HG02588 (cell line): ENCODE measurements around the gene TMTC1.

Source experiments
- ATAC-seq: cut with Tn5 transposase; IDR thresholded peaks from one replicate; pipeline ENCODE4 v1.9.1; 2021; ENCODE audit warnings: mild to moderate bottlenecking, moderate library complexity; ENCODE audit not compliant: unreplicated experiment

Gene TMTC1

DNA sequence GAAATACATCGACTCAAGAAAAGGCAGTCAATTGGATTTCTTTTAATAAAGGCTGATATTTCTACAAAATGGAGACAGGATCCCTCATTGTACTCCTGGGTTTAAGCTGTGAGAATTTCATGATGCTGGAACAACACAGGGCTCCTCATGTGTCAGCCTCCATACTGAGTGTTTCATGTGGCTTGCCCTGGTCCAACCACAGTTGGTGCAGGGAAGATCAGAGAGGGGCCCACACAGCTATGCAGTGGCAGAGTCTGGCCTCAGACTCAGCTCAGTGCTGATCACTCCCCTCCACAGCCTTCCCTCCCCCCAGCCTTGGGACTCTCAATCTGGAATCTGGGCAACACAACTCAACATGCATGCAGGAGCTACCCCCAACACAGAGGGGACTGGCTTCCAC lies 163.7 kb downstream of the TMTC1 start:
- ATAC-seq: no peak

DNA sequence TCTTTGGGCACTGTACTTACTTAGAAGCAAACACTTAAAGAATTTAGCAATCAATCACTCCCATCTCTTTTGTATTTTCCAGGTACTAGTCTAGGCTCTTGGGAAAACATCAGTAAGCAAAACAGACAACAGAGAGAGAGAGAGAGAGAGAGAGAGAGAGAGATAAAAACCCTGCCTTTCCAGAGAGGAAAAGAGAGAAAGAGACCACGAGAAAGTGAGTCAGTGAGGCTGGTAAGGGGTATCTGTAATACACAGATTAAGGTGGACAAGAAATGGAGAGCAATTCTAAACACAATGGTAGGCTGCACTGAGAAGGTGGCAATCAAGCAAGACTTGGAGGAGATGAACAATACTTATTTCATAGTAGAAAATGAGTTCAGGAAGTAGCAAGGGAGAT lies 166.3 kb downstream of the TMTC1 start:
- no peak for ATAC-seq

DNA sequence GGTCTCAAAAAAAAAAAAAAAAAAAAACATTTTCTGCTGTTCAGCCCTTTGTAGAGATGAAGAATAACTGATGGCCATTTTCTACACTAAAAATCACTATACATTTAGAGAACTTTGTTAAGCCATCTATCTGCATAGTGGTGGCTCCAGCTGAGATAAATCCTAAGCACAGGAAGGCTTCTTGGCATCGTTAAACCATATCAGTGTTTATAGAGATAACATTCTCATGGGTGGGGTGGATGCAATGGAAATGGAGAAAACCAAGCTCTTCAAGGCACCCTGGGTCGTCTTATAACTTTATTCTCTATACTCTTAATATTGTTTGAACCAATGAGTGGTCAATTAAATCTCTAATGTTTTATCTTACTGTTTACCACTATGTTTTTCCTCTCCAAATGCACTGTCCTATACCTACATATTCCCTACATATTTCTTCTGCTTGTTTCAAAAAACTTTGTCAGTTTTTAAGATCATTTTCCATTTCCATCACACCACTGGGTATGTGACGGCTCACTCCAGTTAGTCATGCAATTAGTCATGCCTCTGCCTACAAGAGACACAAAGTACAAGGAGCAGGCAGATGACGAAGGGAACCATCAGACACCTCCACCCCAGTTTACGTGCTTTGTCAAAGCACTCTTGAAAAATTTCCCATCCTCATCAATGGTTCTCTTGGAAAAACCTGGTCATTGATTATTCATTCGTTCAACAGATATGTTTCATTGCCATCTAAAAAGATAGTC lies 166.9 kb downstream of the TMTC1 start:
- no peak for ATAC-seq

DNA sequence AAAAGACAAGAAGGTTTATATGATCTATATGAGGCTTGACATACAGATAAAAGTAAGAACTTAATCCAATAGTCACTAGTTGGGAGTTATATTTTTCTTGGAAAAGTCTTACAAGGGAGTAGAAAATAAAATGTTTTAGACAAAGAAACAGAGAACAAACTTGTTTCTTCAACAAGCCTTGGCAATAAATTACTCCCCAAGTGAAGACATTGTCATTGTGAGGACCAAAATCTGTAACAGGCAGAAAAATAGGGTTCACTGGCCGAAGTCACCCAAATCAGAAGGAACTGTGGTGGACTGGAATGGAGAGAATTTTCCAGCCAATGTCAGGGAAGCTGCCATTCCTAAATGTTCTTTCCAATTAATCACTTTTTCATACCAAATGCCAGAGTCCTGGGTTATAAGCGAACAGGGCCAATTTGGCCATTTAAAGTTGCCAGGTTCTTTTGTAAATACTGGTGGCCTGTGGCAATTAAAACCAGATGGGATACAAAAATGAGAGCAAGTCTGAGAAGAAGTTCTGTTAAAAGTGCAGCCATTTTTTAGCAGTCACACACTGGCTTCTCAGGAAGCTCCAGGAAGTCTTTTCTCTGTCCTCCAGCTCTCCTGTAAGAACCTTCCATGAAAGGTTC lies 168.9 kb downstream of the TMTC1 start:
- ATAC-seq: no peak

DNA sequence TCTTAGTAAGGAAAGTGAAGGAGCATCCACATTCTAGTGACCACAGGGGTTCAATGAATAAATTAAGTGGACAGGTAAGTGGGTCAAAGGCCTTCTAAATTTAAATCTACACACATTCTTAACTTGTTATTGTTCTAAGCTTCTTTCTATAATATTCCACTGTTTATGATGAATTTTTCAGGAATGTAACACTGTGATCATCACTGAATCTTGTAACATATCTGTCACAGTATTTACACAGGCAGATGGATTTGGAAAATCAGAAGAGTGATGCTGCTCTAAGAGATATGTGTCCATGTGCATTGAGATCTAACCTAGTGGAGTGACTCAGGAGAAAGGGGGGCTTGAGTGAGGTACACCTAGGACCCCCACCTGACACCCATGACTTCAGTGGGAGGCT lies 170.8 kb downstream of the TMTC1 start:
- ATAC-seq: no peak

DNA sequence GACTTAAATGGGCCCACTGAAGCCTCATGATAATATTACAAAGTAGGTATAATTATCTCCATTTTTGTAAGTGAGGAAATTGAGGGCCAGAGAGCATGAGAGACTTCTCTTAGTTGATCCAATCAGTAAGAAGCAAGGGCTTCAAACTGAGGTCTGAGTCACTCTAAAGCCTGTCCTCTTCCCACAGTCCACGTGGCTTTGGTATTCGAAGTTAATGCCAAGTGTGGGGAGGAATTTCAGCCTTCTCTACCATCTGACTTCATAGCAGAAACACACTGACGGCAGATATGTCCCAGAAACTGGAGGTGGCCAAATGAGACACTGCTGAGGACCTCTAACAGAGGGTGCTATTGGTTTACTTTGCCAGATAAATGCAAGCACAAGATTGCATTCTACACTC lies 171.8 kb downstream of the TMTC1 start:
- no peak for ATAC-seq

DNA sequence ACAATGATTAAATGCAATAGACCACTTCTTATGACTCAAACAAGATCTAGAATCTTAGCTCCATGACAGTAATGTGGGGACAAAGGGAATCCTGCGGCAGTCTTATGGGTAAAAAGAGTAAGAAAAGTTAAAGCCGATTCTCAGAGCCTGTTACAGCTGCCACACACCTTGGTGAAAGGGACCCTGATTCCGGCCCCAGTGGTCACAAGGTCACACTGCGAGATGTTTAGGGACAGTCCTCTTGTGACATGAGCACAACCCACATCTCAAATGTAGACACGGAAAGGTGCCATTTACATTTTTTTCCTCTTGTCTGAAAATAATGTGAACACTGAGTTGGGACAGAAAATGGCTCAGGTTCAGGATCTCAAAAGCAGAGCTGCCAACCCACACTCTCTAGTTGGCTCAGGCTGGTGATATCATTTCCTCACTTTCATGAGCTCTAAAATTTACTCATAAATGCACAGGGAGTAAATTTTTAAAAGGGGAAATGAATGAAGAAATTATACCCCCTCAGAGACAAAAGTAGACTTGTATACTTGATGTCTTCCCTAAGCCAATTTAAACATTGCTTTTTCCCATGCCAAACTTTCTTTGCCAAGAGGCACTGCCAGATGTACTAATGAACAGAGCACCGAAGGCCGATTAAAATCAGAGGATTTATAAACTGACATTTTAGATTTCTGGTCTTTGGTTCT lies 173.1 kb downstream of the TMTC1 start:
- no peak for ATAC-seq

DNA sequence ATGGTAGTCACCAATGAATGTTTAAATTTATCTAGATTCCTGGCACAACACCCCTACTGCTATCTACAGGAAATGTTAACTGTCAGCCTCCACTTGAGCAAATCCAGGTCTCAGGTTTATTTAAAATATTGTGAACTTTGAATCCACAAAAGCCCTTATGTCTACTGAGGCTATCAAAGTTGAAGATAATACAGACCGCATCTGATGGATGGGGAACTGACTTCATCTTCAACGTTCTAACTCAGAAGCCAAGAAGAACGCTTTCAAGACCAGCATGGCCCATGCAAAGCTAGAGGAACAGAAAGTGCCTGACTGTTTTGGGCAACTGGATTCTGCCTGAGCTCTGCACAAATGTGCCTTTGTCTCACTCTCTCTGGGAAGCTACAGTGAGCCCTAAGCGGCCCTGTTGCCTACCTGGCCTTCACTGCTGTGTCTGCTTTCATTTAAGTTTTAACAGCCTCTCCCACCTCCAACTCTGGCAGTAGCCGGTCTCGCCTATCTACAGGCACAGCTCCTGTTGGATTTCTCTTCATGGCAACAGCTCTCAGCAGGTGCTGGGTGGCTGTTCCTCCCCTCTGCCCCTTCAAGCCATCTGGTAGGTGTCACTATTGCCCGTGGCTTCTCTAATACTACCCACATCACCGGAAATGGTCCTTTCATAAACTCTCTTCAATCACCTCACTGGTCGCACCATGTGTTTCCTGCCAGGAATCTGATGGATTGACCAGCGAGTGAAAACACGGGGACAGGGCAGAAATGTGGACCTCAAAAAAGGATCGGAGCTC lies 174.1 kb downstream of the TMTC1 start:
- no peak for ATAC-seq

DNA sequence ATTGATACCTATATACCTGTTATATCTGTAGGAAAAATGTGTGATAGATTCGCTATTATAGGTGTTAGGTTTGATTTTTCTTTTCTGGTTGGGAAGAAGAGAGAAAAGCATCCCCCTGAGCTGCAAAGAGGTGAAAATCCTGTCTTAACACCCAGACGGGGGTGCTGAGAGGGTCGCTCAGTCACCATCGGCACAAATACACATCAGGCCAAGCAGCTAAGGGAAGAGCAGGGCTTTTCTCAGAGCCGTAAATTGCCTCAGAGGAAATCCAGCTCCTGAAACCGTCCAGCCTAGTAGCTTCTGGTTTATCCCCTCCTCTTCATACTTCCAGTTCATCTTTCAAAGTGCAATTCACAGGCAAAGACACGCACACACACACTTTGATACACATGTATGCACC lies 175.2 kb downstream of the TMTC1 start:
- no peak for ATAC-seq

DNA sequence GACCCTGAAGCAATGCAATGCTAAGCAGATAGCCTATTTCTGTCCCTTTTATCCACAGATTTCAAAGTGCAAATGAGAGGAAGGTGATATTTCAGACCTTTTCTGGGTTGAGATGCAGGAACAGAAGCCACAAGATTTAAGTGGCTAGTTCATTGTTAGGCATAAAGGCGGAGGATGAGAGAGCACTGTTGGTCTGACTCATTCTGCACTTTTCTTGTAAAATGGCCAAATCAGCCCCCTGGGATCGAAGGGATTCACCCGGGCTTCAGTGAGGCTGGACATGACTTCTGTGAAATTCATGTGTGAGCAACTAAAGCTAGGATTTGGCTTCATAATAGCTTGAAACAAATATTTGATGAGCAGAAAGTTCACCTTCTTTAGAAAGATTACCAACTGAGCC lies 184.4 kb downstream of the TMTC1 start:
- ATAC-seq: no peak

DNA sequence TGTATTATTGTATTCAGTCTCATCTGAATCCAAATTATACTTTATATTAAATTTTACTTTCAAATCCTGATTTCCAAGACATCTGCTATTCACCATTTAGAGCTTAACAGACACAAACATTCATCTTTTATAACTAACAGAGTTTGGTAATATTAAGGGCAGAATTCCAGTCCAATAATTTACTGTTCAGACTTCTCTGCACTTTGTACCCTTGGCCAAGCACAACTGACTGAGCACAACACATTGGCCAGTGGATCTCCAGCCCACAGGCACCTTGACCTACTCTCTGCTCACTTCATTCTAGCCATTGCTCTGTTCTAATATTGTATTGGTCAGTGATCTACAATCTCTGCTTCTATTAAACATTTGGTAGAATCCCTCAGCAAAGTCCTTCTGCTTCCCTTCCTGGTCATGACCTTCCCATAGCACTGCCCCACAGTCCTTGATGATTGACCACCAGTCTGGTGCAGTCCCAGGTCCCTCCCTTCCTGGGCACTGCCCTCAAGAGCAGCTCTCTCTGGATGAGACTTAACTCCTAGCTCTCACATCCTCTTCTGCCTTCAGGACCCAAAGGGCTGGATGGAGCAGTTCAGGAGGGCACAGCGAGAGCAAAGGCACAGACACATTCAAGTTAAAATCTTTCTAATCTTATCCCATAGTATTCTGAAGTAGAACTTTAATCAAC lies 188.5 kb downstream of the TMTC1 start:
- no peak for ATAC-seq

DNA sequence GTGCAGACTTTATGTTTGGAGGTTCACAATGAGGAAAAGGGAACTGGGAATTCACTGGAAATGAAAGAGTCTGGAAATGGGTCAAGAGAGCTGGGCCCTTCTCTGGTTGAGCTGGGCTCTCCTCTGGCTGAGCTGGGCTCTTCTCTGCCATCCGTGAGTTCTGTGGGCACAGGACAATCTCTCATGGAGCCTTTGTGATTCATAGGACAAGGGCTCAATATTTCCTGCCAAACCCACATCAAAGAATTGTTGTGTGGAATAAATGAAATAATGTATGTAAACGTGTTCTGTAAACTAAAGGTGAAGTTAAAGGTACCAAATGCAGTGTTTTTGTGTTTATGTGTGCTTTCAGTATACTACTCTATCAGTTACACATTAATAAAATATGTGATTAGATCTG lies 190.7 kb downstream of the TMTC1 start:
- ATAC-seq: no peak

DNA sequence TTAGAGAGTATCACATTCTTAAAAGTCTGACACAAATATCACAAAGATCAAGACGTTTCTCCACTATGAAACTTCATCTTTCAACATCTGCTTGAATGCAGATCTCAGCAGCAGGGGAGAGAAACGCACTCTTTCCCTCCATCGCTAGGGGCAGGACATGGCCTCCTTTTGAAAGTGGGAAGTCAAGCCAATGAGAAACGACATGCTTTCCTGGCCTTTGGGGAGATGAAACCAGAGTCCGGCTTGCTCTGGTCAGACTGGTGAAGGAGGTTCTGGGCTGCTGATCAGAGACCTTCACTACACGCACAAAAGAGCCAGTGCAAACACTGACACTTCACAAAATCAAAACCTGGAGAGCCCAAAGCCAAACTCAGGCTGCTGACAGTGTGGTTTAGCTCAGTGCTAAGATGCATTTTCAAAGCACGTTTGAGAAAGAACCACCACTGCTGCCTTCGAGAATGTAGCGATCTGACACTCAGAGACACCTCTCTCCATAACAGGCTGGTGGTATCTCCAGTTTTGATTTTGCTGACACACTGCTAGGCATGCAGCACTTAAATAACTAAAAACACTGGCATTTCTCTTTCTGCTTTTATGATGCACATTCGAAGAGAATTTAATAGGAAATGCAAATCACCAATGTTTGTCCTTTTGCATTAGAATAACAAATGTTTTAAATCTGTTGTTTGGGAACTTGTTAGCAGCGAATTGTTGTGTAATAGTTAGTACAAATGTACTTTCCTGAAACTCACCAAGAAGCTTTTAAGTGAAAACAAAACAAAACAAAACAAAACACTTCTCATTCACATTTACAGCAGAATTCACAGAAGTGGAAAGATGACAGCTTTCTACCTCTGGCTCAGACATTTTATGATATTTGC lies 192.4 kb downstream of the TMTC1 start:
- ATAC-seq: no peak

DNA sequence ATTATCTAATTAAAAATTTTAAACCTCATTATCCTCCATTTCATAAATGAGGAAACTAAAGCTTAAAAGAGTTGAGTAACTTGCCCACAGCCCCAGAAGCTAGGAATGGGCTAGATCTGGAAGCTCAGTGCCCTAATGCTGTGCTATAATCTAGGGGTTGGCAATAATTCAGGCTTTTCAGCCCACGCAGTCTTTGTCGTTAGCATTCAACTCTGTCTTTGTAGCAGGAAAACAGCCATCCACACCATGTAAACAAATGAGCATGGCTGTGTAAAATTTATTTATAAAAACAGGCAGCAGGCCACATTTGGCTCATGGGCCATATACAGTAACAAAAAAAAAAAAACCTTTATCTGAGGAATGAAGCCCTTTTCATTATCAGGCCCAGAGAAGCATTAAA lies 193.9 kb downstream of the TMTC1 start:
- ATAC-seq: no peak

DNA sequence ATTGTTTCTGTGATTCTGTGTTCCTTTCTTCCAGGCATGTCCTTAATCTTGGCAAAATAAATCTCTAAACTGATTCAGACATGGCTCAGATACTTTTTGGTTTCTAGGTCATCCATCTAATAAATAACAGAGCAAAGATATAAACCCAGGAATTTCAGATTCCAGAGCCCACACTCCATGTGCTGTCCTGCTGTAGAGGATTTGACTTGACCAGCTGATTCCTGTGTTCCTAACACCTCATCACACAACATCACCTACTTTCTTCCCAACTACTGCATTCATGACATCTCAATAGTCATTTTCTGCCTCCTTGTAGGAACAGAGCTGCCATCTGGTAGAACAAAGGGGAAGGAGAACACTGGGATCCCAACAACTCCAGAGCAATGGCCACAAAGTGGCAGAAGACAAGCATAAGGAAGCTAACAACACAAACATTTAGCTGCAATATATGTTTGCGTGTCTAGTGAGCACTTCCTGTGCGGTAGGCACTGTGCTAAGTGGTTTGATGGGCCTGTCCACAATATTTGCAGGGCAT lies 194.4 kb downstream of the TMTC1 start:
- ATAC-seq: no peak

DNA sequence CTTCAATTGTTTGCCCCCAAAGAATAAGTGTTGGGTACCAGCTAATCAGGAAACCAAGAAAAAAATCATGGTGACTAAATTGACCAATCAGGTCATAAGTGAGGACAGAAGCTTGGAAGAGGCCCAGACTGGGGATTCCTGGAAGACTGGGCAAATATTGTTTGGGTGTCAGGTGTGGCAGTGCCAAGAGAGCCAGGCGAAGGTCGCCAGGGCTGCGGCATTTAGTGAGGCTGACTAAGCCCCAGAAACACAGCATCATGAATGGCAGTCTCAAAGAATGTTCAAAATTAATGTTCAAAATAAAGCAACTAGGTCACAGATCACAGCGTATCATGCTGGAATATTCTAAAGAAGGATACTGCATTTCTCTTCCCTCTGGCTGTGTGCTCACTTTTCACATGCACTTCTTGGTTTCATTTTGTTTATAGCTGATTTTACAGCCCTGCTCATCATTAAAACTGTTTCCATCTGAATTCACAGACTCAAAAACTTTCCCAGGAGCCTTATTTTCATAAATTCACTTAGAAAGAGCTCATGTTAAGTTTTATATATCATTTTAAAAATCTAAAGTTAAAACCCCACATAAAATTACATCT lies 201.0 kb downstream of the TMTC1 start:
- ATAC-seq: no peak

DNA sequence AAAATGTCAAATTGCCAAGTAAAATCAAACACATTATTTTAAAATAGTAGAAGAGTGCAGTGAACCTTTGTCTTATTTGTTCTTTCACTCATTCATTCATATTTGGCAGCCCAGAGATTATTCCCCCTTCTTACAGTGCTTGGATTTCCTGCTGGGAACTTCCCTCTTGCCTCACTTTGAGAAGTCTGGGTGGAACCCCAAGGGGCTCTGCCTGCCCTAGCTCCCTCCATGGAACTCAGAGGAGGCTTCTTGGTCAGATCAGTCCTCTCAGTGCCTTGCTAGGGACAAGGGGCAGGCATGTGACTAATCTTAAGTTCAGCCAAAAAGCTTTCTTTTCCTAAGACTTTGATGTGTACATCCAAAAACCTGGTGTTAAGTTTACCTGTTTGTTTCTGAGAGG lies 201.6 kb downstream of the TMTC1 start:
- ATAC-seq: no peak

DNA sequence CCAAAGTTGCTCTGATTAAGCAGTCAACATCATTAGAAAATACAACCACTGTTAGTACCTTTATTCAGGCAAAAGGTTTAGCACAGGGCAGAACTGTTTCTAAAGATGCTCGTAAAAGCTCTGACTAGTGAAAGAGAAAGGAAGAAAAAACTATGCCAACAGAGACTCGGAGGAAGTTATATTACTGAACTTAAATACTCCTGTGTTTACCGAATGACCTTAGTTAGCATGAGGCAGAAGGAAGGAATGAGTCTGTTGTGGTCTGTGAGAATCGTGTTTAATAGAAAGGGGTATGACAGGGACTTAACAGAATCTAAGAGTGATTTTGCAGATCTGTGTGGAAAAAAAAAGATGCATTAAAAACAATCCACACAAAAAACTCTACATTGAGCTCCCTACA lies 202.1 kb downstream of the TMTC1 start:
- no peak for ATAC-seq

DNA sequence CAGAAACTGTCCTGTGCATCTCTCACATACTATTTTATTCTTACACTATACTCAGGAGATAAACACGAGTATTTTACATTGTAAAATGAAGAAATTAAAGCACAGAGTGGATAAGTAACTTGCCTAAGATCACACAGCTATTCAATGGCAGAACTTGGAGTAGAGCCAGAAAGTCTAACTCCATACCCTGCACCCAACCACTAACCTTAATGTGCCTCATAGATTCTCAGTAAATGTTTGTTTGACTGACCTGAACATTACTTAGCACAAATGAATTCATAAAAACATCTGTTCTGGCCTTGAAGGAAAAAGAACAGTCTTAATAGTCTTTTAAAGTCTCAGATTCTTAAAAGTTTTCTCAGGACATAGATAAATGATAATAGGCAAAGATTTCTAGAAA lies 202.8 kb downstream of the TMTC1 start:
- ATAC-seq: no peak
